HG03097 (cell line): ENCODE measurements around the gene COL13A1.

Experiments used
- ATAC-seq: cut with Tn5 transposase; IDR thresholded peaks from one replicate; pipeline ENCODE4 v1.9.1; 2021; ENCODE audit not compliant: unreplicated experiment, low FRiP score

Gene COL13A1

DNA sequence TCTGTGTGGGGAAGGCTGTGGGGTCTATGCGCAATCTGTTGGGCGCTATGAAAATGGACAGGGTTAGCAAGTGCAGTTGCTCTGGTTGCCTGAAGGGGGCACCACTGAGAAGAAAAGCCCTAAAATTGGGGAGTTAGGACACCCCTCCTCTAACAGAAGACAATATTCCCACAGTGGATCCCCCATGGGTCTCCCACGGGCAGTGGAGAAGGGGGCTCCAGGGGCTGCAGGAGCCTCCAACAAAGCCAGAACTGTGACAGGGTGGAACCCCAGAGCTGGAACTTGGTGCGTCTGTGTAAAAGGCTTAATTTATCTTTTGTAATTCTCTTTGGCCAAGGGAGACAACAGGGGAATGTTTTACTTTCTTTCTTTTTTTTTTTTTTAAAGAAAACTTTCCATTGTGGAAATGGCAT is 12.5 kb upstream of the COL13A1 start:
- no peak for ATAC-seq

DNA sequence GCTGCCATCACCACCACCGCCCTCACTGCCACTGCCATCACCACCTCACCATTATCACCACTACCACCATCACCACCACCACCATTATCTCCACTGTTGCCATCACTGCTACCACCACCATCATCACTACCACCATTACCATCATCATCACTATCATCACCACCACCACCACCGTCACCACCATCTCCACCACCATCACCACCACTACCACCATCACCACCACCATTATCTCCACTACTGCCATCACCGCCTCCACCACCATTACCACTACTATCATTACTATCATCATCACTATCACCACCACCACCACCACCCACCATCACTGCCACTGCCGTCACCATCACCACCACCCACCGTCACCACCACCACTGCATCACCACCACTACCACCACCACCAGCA is 9.9 kb upstream of the COL13A1 start:
- no peak for ATAC-seq

DNA sequence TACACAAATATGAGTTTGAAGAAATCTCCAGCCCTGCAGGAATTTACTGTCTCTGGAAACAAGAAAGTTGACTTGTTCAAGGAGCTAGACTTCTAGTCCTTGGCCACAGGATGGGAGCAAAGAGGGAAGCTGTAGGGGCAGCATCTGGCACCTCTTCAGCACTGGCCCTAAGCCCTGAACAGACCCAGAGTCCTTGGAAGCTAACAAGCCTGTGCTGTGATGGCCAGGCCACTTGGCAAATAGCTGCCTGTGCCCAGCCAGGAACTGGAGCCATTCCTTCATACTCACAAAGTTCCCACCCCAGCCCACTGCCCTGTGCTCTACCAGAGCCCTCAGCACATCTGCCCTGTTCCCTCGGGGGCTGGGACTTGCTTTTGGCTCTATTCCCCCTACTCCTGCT is 9.4 kb upstream of the COL13A1 start:
- ATAC-seq, result no peak

DNA sequence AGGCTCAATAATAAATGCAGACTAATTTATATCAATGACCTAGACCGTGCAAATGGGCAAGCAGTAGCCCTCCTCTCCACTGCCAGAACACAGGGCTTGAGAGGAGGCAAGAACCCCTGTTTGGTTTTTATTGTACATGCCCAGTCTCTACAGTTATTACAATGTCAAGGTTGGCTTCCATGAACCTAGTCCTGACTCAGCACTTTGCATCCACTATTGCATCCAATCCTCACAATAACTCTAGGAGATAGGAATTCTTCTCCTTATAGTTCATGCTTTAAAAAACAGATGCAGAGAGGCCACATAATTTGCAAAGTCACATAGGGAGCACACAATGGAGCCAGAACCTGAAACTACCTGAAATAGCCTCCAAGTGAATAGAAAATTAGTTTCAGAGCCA is 7.0 kb upstream of the COL13A1 start:
- no peak for ATAC-seq

DNA sequence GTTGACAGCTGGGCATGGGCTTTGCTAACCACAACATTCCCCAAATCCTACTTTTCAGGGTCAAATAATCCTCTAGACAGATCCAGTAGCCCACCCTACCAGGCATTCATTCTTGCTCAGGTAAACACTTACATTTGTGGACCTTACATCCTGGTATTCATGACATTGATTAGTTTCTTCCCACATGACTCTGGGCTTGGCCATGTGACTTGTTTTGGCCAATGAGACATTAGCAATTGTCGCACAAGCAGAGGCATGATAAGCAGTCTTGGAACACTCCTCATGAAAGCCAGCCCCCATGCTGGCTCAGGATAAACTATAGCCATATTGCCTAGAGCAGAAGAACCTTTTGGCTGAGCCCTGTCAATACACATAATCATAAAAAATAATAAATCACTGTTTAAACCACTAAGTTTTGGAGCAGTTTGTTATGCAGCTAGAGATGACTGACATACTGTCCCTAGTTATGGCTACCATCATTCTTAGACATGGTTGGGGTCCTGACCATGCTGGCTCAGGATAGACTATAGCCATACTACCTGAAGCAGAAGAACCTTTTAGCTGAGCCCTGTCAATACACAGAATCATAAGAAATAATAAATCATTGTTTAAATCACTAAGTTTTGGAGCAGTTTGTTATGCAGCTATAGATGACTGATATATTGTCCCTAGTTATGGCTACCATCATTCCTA is 6.3 kb upstream of the COL13A1 start:
- no peak for ATAC-seq

DNA sequence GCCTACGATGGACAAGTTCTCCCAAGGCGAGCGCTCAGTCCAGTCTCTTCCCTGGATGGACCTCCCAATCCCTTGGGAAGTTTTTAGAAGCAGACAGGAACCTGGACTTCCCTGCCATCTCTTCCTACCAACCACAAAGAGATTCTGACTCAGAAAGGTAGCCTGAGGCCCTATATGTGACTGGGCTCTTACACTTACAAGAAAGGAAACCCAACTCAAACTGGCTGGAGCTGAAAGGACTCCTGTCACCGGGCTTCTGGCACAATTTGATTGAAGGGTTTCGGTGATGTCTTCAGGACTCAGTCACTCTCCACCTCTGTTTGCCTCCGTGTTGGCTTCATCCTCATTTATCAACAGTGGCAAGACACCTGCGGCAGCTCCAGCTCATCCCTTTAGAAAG is 3.7 kb upstream of the COL13A1 start:
- ATAC-seq, result no peak

DNA sequence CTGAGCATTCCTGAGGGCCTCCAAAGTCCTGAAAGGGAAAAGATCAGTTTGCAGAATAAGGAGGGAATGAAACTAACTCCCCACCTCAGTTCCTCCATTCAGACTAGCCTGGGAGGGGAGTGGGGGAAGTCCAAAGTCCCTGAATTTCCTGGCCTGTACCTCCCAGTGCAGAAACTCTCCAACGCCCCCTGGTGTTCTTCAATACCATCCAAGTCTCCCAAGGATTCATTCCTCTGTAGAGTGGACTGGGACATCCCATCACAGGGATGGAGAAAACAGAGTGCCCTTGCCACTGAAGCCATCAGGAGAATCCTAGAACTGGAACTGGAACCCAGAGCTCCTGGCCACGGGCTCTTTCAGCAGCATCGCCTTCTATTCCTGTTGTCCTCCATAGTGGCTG is 1.6 kb upstream of the COL13A1 start:
- no peak for ATAC-seq

DNA sequence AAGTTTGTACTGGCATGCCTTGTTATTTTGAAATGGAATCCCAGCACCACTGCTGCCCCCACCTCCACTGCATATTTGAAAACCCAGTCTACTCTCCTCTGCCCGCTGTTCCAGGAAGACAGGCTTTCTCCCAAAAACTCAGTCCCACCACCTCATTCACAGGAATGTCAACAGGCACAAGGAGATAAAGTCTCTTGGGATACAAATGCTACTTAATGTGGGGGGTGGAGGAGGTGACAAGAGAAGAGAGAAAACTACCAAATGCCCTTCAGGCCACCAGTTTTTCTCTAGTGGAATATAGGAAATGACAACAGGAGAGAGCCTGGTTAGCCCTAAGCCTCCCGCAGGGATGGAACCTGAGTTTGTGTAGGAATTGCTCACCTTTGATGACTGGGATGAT is 1.0 kb upstream of the COL13A1 start:
- no peak for ATAC-seq

DNA sequence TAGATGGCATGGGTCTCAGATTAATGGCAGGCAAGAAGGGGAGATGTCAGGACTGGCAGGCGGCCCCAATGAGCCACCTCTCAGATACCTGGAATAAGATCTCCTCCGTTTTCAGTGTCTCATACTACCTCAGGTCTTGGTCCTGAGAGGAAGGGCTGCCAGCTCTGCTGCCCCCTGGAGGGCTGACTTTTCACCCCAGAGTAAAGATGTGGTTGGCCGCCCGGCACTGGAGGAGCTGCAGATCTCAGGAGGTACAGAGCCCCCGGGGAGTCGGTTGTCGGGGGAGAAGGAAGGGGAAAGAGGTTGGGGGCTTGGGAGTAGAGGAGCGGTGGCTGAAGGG is 642 bp upstream of the COL13A1 start:
- ATAC-seq, result no peak

DNA sequence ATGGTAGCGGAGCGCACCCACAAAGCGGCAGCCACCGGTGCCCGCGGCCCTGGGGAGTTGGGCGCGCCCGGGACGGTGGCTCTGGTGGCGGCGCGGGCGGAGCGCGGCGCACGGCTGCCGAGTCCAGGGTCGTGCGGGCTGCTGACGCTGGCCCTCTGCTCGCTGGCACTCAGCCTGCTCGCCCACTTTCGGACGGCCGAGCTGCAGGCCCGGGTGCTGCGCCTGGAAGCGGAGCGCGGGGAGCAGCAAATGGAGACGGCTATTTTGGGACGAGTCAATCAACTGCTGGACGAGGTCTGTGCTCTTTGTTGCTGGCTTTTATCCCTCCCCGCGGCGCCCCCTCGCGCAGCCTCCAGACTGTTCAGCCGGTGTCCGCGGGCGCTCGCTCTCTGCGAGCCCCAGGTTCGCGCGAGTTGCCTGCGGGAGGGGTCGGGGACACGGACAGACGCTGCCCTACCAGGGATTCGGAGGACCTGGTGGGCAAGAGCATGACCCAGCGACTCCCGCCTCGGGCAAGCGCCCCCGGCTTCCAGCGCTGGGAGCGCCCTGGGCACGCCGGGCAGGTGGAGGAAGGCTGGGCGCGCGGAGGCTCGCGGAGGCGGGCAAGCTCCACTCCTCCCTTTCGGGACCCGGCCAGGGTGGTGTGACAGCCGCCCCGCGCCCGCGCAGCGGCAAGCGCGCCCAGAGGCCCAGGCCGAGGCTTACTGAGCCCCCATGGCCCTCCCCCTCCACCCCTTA is 887 bp downstream of the COL13A1 start:
- ATAC-seq, result no peak

DNA sequence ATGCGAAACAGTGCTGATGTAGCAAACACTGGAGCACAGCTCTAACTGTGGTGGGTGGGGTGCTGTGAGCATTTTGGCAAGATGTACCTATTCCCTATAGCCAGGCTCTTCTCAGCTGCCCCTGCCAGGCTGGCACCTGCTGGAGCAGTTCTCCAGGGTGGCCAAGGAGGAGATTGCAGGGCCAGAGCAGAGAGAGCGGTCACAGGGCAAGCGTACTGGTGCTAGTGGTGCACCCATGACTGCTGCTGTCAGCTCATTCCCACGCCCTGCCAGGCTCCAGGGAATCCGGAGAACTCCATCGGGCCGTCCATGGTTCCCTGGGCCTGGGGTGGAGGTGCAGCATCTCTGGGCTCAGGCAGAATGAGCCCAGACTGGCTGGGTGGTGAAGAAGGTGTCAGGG is 2.1 kb downstream of the COL13A1 start:
- no peak for ATAC-seq

DNA sequence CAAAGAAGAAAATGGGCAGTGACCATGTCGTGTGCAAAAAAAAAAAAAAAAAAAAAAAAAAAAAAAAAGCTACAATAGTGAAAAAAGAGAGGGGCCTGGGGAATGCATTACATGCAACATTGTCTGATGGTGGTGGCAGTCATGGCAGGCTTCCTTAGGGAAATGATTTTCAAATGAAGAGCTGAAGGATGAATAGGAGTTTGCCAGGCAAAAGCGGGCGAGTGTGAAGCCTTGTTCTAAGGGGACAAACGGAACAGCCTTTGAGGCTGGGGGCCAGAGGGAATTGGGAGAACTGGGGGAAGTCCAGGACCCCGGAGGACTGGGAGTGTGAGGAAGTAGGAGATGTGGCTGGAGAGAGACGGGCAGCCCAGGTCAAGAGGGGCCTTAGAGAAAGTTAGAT is 3.1 kb downstream of the COL13A1 start:
- no peak for ATAC-seq

DNA sequence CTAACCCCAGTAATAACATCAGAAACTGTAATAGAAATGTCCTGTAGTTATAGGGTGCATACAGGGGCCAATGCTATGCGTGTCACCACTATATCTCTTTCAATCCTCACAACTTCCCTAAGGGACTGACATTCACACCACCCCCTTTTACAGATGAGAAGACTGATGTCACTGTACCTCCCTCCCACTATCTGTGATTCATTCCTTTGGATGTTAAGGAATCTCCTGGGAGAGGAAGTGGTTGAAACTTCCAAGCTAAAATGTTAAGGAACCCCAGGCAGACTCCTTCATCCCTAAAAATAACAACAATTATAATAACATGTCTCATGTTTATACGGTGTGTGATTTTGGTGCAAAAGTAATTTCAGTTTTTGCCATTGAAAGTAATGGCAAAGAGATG is 5.4 kb downstream of the COL13A1 start:
- ATAC-seq, result no peak

DNA sequence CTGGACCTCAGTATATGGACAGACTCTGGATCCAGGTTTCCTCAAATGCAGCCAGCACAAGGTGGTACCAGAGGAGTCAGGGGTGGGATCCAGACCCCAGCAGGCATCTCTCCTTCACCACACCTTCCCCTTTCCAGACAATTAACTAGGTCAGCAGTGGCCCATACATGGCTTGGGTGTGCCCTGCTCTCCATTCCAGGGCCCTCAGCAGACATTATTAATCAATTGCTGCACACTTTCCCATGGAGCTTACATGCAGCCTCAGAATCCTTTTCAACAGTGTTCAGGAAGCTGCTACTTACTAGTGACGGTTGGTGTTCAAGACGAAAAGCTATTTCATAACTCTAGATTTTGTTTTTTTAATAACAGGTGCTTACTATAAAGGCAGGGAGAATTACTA is 6.0 kb downstream of the COL13A1 start:
- ATAC-seq, result no peak

DNA sequence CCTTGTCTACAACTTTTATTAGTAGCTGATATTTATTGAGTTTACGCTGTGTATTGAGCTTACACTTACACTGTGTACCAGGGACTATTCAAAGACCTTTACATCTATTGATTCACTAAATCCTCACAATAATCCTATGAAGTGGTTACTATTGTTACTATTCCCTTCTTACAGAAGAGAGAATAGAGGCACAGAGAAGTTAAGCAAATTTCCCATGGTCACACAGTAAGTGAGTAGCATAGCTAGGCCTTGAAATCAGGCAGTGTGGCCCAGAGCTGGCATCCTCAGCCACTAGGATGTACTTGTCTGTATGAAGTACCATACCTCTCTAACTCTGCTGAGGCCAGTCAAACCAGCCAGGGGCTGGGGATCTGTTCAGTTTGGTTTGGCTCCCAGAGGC is 7.6 kb downstream of the COL13A1 start:
- ATAC-seq, result no peak

DNA sequence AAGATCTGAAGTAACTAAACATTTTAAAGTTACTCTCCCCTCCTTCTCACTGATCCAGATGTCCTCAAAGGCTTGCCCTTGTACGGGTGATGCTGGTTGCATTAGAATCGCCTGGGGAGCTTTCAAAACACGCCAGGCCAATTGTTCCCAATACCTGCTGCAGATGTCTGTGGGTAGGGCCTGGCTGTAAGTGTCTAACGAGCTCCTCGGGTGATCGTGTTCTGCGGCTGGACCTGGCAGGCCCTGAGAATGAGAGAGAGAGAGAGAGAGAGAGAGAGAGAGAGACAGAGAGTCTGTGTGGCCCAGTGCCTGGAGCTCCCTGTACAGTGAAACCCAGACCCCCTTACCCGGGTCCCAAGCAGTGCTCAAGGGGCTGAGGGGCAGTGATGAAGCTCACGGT is 8.4 kb downstream of the COL13A1 start:
- no peak for ATAC-seq

DNA sequence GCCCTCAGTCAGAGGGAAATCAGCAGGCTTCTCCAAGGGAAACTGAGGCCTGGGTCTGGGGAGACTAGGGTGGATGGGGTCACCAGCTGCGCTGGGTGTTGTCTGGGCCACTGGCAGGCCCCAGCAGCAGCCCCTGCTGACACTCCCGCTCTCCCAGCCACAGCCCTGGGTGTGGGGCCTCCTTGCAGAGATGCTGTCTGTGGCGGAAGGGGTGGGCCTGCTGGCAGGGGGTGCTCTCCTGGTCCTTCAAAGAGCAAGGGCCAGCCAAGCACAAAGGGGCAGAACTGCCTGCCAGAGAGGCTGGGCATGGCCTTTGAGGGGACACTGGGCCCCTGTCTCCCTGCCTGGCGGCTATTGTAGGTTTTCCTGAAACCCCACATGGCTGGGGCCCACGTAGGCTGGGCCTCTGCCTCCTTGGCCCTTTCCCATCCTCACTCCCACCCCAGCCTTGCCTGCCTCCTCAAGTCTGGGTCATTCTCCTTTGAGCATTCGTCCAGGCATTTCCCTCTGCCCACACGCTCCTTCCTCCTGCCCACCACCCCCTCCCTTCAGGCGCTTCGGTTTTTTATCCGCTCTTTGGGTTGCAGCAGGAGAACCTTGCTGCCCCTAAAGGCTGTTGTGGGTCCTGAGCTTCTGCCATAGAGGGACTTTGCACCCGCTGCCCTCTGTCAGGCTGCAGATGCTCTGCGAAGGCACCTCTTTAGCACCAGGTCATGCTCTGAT is 9.1 kb downstream of the COL13A1 start:
- no peak for ATAC-seq

DNA sequence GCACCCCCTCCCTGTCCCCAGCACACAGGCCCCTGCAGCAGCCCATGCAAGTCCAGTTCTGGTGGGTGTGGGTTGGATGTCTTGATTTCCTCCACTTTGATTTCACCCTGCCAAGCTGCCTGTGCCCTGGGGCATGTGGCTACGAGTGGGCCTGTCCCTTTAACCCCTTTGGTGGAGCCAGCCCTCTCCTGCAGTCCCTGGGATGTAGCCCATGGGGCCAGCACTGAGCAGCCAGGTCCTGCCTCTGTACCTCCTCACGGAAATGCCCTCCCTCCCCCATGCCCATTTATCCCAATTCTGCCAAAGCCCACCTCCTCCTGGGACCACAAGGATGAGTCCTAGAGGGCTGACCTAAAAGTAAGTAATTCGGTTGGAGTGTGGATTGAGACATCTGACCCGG is 11.9 kb downstream of the COL13A1 start:
- ATAC-seq, result no peak

DNA sequence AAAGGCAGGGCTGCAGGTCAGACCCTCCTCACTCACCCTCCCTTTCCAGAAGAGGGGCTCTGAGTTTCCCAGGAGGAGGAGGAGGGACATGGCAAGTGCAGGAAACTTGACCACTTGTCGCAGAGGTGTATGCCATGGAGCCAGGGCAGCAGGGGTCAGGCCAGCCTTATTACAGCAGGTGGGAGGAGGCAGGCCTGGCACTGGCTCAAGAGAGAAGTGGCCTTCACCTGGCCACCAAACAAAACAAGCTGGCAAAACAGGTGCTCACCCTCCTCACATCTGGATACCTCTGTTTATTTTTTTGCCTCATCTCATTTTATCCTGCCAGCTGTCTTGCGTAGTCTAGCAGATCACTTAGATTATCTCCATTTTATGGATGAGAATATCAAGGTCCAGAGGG is 12.5 kb downstream of the COL13A1 start:
- no peak for ATAC-seq

DNA sequence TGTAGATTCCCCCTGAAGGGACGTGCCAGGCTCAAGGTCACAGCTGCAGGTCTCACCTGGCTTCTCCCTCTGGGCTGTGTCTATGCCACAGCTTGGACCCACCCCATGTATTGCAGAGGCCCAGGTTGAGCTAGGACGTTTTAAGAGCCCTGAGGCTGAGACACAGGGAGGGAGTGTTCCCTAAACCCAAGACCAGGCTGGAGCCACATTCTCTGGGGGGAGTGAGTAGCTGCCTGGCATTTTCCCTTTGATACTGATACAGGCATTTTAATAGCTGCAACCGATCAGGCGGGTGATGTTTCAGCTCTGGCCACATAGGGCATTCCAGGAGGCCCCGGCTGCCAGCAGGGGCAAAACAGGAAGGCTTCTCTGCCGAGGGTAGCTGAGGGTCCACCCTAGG is 13.4 kb downstream of the COL13A1 start:
- no peak for ATAC-seq

DNA sequence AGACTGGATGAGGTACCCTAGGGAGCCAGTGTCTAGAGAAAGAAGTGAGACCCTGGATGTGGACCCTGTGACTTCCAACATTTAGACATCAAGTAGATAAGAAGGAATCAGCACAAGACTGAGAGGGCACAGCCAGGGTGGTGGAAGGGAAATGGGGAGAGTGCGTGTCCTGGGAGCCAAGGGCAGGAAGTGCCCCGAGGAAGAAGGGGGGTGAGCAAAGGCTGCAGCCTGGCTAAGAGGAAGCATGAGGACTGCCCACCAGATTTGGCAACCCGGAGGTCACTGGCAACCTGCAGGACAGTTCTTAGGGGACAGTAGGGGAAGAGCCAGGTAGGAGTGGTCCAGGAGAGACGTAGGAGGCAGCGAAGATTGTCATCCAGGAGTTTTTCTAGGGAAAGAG is 14.8 kb downstream of the COL13A1 start:
- no peak for ATAC-seq

DNA sequence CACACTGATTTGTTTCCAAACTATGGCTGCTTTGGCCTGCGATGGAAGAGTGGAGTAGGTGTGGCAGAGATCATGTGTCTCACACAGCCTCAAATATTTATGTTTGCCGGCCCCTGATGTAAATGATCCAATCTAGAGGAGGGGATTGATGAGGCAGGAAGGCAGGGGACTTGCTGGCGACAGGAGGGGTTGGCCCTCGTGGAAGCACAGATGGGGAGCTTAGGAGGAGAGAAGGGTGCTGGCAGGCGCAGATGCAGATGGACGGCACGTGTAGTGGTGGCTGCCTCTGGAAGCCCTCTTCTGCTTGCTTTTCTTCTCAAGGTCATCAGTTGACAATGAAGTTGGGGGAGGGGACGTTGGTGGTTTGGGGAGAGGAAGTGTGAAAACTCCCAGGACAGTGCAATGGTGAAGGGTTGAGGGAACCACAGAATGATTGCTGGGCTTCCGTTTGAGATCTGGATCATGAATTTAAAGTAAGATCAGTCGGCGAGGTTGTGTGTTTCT is 15.4 kb downstream of the COL13A1 start:
- ATAC-seq, result no peak
